GM12878 (cell line): ENCODE data around the gene DNAJB11.

Experiments
- BMI1 ChIP-seq: fragments of 450-650 bp; IDR thresholded peaks from 2 replicates; pipeline ENCODE4 v1.6.1; 2016; ENCODE audit warnings: mild to moderate bottlenecking, moderate library complexity, borderline replicate concordance
- CHD1 ChIP-seq: IDR thresholded peaks from 2 replicates; pipeline ENCODE4 v1.6.1; 2012; ENCODE audit warnings: low read depth, low read length, improper control_type of control experiment
- CHD4 ChIP-seq: fragments of 200-600 bp; sonication (generic); IDR thresholded peaks from 2 replicates; pipeline ENCODE4 v1.6.1; 2016; ENCODE audit warnings: mild to moderate bottlenecking
- CREM ChIP-seq: IDR thresholded peaks from 2 replicates; pipeline ENCODE4 v1.6.1; 2014; ENCODE audit warnings: antibody characterized with exemption, low read depth
- EZH2 ChIP-seq: IDR thresholded peaks from 2 replicates; pipeline ENCODE4 v1.6.1; 2012; ENCODE audit warnings: low read depth, mild to moderate bottlenecking, control low read depth, inconsistent platforms, low read length, borderline replicate concordance; ENCODE audit not compliant: control insufficient read depth
- POLR2A ChIP-seq: IDR thresholded peaks from 2 replicates; pipeline ENCODE4 v1.6.1; 2011; ENCODE audit warnings: low read depth, mild to moderate bottlenecking, low read length
- POLR2AphosphoS5 ChIP-seq: IDR thresholded peaks from 2 replicates; pipeline ENCODE4 v1.6.1; 2011; ENCODE audit warnings: mild to moderate bottlenecking, low read length, inconsistent platforms
- RAD21 ChIP-seq: IDR thresholded peaks from 2 replicates; pipeline ENCODE4 v1.6.1; 2011; ENCODE audit warnings: mild to moderate bottlenecking, low read depth, low read length, moderate library complexity; ENCODE audit not compliant: insufficient read depth
- TF ChIP-seq, protein P1 (sequence below), 3 experiments: IDR thresholded peaks in 2 of 3; conservative IDR thresholded peaks in 1 of 3; 2 replicates each; pipeline ENCODE4 v1.5.1; 2011; ENCODE audit warnings: low read depth in 3 of 3, low read length in 3 of 3, mild to moderate bottlenecking in 3 of 3, control low read depth in 2 of 3, moderate library complexity in 2 of 3, inconsistent platforms in 1 of 3, mixed read lengths in 1 of 3; ENCODE audit not compliant: control insufficient read depth in 2 of 3, insufficient read depth in 1 of 3; ENCODE audit errors: extremely low read depth in 1 of 3
- TF ChIP-seq, protein P2 (sequence below): IDR thresholded peaks from 2 replicates; pipeline ENCODE4 v1.6.1; 2011; ENCODE audit warnings: low read depth, mild to moderate bottlenecking, low read length, moderate library complexity, borderline replicate concordance; ENCODE audit errors: extremely low read depth
- TF ChIP-seq, protein P3 (sequence below): IDR thresholded peaks from 2 replicates; pipeline ENCODE4 v1.6.1; 2012; ENCODE audit warnings: low read depth, low read length, improper control_type of control experiment
- TF ChIP-seq, protein P4 (sequence below): fragments of 450-650 bp; IDR thresholded peaks from 2 replicates; pipeline ENCODE4 v1.6.1; 2018; ENCODE audit warnings: borderline replicate concordance, mild to moderate bottlenecking; ENCODE audit not compliant: partially characterized antibody
- TF ChIP-seq, protein P5 (sequence below): IDR thresholded peaks from 2 replicates; pipeline ENCODE4 v1.6.1; 2011; ENCODE audit warnings: low read depth, low read length, improper control_type of control experiment, borderline replicate concordance

DNA sequence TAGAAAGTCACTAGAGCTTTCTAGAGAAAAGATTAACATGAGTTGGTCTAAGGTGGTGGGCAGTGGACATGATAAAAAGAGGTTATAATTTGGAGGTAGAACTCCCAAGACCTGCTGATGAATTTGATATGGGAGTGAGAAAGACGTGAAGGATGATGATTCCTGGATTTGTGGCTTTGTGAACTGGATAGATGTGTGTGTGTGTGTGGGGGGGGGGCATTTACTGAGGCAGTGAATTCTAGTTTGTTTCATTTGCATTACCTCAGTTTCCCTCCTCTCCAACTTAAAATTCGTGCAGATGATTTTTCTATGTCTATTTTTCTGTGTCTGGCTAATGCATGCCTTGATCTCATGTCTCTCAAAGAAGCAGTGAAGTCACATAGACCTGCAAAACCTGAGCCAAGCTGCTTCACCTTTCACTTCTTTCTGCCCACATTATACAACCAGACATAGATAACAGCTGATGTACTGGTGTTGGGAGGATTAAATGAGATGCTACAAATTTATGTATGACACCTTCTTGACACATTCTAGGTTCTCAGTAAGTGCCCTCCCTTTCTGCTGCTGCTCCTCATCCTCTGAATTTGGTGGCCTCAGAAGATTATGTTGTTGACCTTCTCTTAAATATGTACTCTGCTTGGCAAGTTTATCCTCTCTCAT lies 52.3 kb downstream of the DNAJB11 start:
- TF ChIP-seq CHD4 = no peak
- TF ChIP-seq, protein P1, sequence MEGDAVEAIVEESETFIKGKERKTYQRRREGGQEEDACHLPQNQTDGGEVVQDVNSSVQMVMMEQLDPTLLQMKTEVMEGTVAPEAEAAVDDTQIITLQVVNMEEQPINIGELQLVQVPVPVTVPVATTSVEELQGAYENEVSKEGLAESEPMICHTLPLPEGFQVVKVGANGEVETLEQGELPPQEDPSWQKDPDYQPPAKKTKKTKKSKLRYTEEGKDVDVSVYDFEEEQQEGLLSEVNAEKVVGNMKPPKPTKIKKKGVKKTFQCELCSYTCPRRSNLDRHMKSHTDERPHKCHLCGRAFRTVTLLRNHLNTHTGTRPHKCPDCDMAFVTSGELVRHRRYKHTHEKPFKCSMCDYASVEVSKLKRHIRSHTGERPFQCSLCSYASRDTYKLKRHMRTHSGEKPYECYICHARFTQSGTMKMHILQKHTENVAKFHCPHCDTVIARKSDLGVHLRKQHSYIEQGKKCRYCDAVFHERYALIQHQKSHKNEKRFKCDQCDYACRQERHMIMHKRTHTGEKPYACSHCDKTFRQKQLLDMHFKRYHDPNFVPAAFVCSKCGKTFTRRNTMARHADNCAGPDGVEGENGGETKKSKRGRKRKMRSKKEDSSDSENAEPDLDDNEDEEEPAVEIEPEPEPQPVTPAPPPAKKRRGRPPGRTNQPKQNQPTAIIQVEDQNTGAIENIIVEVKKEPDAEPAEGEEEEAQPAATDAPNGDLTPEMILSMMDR (IDR thresholded peaks at IDR 0.05 in 2 of 3, conservative IDR thresholded peaks at IDR 0.05 in 1 of 3; ENCODE audit: control insufficient read depth in 2 of 3, extremely low read depth in 1 of 3, insufficient read depth in 1 of 3, low read depth in 3 of 3, low read length in 3 of 3) = no peak
- TF ChIP-seq, protein P2, sequence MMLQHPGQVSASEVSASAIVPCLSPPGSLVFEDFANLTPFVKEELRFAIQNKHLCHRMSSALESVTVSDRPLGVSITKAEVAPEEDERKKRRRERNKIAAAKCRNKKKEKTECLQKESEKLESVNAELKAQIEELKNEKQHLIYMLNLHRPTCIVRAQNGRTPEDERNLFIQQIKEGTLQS = no peak
- TF ChIP-seq POLR2AphosphoS5 = no peak
- no peak for TF ChIP-seq BMI1
- TF ChIP-seq POLR2A = no peak
- TF ChIP-seq, protein P3, sequence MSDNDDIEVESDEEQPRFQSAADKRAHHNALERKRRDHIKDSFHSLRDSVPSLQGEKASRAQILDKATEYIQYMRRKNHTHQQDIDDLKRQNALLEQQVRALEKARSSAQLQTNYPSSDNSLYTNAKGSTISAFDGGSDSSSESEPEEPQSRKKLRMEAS = no peak
- TF ChIP-seq, protein P4, sequence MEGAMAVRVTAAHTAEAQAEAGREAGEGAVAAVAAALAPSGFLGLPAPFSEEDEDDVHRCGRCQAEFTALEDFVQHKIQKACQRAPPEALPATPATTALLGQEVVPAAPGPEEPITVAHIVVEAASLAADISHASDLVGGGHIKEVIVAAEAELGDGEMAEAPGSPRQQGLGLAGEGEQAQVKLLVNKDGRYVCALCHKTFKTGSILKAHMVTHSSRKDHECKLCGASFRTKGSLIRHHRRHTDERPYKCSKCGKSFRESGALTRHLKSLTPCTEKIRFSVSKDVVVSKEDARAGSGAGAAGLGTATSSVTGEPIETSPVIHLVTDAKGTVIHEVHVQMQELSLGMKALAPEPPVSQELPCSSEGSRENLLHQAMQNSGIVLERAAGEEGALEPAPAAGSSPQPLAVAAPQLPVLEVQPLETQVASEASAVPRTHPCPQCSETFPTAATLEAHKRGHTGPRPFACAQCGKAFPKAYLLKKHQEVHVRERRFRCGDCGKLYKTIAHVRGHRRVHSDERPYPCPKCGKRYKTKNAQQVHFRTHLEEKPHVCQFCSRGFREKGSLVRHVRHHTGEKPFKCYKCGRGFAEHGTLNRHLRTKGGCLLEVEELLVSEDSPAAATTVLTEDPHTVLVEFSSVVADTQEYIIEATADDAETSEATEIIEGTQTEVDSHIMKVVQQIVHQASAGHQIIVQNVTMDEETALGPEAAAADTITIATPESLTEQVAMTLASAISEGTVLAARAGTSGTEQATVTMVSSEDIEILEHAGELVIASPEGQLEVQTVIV = no peak
- no peak for TF ChIP-seq CHD1
- no peak for TF ChIP-seq CREM
- TF ChIP-seq, protein P5, sequence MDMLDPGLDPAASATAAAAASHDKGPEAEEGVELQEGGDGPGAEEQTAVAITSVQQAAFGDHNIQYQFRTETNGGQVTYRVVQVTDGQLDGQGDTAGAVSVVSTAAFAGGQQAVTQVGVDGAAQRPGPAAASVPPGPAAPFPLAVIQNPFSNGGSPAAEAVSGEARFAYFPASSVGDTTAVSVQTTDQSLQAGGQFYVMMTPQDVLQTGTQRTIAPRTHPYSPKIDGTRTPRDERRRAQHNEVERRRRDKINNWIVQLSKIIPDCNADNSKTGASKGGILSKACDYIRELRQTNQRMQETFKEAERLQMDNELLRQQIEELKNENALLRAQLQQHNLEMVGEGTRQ = no peak
- no peak for TF ChIP-seq RAD21
- TF ChIP-seq EZH2 = no peak
